Activated CD4-positive, alpha-beta T cell treated with anti-CD3 and anti-CD28 coated beads, Interleukin-2, amount 10 ng/mL, durations not matched to agents 7 days and 5 days (primary cell): ENCODE data around the gene BTBD9. TPM values are rescaled to one million over a fixed set of nuclear protein-coding genes. Genes with fewer than 3 reads are reported as not detected.
"Not testable (repeated sequence)": the region's sequence is repeated elsewhere in the genome, so short reads cannot be mapped to it uniquely, and the experiment has no call there.

ENCODE experiments used
- CTCF ChIA-PET: fragments of 350-600 bp; sonication (Branson Sonifier 250); formaldehyde crosslinking; loops from one replicate; lab custom pipeline; 2021; ENCODE audit warnings: antibody characterized with exemption; lab: Charles Lee
- POLR2A ChIA-PET: fragments of 350-600 bp; sonication (Branson Sonifier 250); formaldehyde crosslinking; loops from one replicate; lab custom pipeline; 2021; ENCODE audit warnings: antibody characterized with exemption; lab: Charles Lee
- DNase-seq: peaks from one replicate; pipeline ENCODE4 v3.0.0-alpha.2; 2020
- H3K27ac Mint-ChIP-seq: one replicate; pipeline ENCODE4 v1.8.0; 2021; ENCODE audit warnings: mild to moderate bottlenecking, moderate library complexity, mixed read lengths
- H3K27me3 Mint-ChIP-seq: one replicate; pipeline ENCODE4 v1.8.0; 2021; ENCODE audit warnings: mixed read lengths
- H3K36me3 Mint-ChIP-seq: one replicate; pipeline ENCODE4 v1.8.0; 2021; ENCODE audit warnings: low read depth, mixed read lengths
- H3K4me1 Mint-ChIP-seq: one replicate; pipeline ENCODE4 v1.8.0; 2021; ENCODE audit warnings: mixed read lengths
- H3K4me3 Mint-ChIP-seq: one replicate; pipeline ENCODE4 v1.8.0; 2021; ENCODE audit warnings: mild to moderate bottlenecking, moderate library complexity, mixed read lengths
- H3K9me3 Mint-ChIP-seq: one replicate; pipeline ENCODE4 v1.8.0; 2021; ENCODE audit warnings: mixed read lengths
- total RNA-seq, 2 experiments: library from RNA; stranded (reverse); gene quantifications; one replicate each; pipeline ENCODE4 v1.2.3, GENCODE V29; 2021

BTBD9 gene
- total RNA-seq, 2 experiments from 2014 or later: 12.0 to 12.6 TPM

GRCh38 chr6:38143191-38144150 is 496.3 kb downstream of the BTBD9 start:
- peaks cover 3% of the 10 kb centered on the region for H3K36me3 Mint-ChIP-seq
- no peaks in the 10 kb centered on the region for H3K4me1 Mint-ChIP-seq
- no peak overlapping the region for H3K4me3 Mint-ChIP-seq
- no peak for DNase-seq
- ChIA-PET CTCF (interaction anchor here (0.6 to 1.0 kb wide), 2 partner anchors 10 to 38 kb away, joined by 3 read pairs; no protein-coding TSS in a partner anchor), POLR2A (no interaction called here)
- H3K27ac Mint-ChIP-seq: no peak overlapping the region
- no peaks in the 10 kb centered on the region for H3K27me3 Mint-ChIP-seq
- H3K9me3 Mint-ChIP-seq: no peaks in the 10 kb centered on the region

DNA sequence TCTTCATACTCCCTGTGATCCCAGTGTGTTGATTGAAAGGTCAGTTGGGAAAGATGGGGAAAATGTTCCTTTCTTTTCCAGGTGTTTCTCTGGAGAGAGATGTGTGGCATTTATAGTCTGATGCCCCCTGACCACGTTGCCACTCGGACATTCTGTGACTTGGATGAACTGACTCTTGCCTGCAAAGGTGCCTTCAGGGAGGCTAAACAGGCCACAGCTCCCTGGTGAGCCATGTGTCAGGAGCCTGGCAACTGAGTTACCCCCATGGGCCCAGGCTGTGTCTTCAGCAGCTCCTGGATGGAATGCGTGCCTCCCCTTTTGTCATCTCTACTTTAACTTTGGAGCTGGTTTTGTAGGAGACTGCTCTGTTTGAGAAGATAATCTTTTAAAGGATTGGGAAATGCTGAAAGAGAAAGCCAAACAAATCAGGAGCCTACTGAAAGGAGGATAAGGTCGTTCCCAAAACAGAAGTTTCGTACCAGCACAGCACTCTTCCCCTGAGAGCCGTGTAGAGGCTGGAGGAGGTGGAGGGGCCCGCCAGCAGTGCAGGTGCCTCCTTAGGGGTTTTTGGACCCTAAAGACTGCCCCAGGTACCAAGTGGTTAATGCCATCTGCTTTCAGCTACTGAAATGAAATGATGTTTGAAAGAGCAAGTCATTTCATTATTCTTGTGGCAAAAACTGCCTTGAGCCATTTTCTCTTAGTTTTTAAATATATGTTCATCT is 497.4 kb downstream of the BTBD9 start:
- Mint-ChIP-seq H3K27ac (no peak overlapping the region), H3K4me1 (no peaks in the 10 kb centered on the region), H3K27me3 (no peaks in the 10 kb centered on the region), H3K9me3 (no peaks in the 10 kb centered on the region), H3K36me3 (peaks cover 3% of the 10 kb centered on the region), H3K4me3 (no peak overlapping the region)
- CTCF ChIA-PET: interaction anchor here (0.6 to 1.0 kb wide), 3 partner anchors 9 to 167 kb away, joined by 3 read pairs; no protein-coding TSS in a partner anchor
- POLR2A ChIA-PET: no interaction called here
- no peak for DNase-seq

- ChIA-PET POLR2A (no interaction called here), CTCF (no interaction called here)
- DNase-seq: no peak
- Mint-ChIP-seq H3K36me3 (peaks cover 3% of the 10 kb centered on the region), H3K27ac (no peak overlapping the region), H3K27me3 (no peaks in the 10 kb centered on the region), H3K4me3 (no peak overlapping the region), H3K4me1 (no peaks in the 10 kb centered on the region), H3K9me3 (no peaks in the 10 kb centered on the region)
Measured at GRCh38 chr6:38141716-38142115, 498.0 kb downstream of the BTBD9 start.

- H3K36me3 Mint-ChIP-seq: peaks cover 3% of the 10 kb centered on the region
- ChIA-PET CTCF (interaction anchor here (0.7 kb wide), 1 partner anchor 13 kb away, joined by 3 read pairs; no protein-coding TSS in a partner anchor), POLR2A (no interaction called here)
- H3K4me1 Mint-ChIP-seq: no peaks in the 10 kb centered on the region
- no peak for DNase-seq
- H3K4me3 Mint-ChIP-seq: no peak overlapping the region
- H3K27me3 Mint-ChIP-seq: no peaks in the 10 kb centered on the region
- no peaks in the 10 kb centered on the region for H3K9me3 Mint-ChIP-seq
- H3K27ac Mint-ChIP-seq: no peak overlapping the region
Measured at GRCh38 chr6:38141085-38141484, 498.6 kb downstream of the BTBD9 start.

DNA sequence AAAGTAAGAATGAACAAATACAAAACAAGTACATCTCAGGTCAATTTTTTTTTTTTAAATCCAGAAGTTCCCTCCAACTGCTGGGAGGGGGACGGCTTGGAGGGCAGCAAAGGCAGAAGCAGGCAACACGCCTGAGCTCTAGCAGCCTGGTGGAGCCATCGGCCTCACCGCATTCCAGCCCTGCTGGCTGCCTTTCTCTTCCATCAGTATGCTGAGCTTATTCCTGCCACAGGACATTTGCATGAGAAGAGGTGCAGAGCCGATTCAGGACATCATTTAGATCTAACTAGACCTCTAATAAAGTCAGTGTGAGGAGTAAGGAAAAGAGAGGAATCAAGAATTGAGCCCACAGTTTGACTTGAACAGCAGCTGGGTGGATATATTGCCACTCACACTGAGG is 501.4 kb downstream of the BTBD9 start:
- Mint-ChIP-seq H3K4me1 (peaks cover 4% of the 10 kb centered on the region), H3K27ac (no peak overlapping the region), H3K27me3 (no peaks in the 10 kb centered on the region), H3K36me3 (peaks cover 7% of the 10 kb centered on the region), H3K4me3 (no peak overlapping the region), H3K9me3 (no peaks in the 10 kb centered on the region)
- ChIA-PET CTCF (no interaction called here), POLR2A (no interaction called here)
- DNase-seq: no peak

- Mint-ChIP-seq H3K4me1 (peaks cover 8% of the 10 kb centered on the region), H3K4me3 (no peak overlapping the region), H3K27ac (no peak overlapping the region), H3K36me3 (peaks cover 9% of the 10 kb centered on the region), H3K9me3 (no peaks in the 10 kb centered on the region), H3K27me3 (no peaks in the 10 kb centered on the region)
- ChIA-PET CTCF (no interaction called here), POLR2A (no interaction called here)
- DNase-seq: no peak
Measured at GRCh38 chr6:38137608-38138265, 502.0 kb downstream of the BTBD9 start.

DNA sequence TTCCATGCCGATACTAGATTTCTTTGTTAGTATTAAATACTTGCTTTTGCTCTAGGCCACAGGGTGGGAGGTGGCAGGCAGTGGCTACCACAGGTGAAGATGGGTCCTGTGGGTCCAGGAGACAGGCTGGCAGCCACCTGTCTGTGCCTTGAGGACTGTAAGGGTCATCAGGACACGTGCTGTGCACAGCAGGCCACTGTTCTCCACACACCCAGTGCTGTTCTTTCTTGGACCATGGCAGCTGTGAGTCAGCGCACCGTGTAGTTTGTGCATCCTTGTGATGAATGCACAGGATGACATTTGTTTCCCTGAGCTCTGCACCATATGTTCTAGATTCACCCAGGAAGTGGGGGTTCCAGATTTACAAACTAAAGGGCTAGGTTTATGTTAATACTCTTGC is 503.2 kb downstream of the BTBD9 start:
- H3K4me1 Mint-ChIP-seq: peaks cover 13% of the 10 kb centered on the region
- no peak overlapping the region for H3K4me3 Mint-ChIP-seq
- no peak for DNase-seq
- no peaks in the 10 kb centered on the region for H3K9me3 Mint-ChIP-seq
- peaks cover 9% of the 10 kb centered on the region for H3K36me3 Mint-ChIP-seq
- no peaks in the 10 kb centered on the region for H3K27me3 Mint-ChIP-seq
- H3K27ac Mint-ChIP-seq: no peak overlapping the region
- CTCF ChIA-PET: no interaction called here
- POLR2A ChIA-PET: no interaction called here

- Mint-ChIP-seq H3K9me3 (peaks cover 5% of the 10 kb centered on the region), H3K4me3 (no peak overlapping the region), H3K27me3 (no peaks in the 10 kb centered on the region), H3K36me3 (peaks cover 20% of the 10 kb centered on the region), H3K27ac (no peak overlapping the region), H3K4me1 (peaks cover 29% of the 10 kb centered on the region)
- no peak for DNase-seq
- POLR2A ChIA-PET: no interaction called here
- CTCF ChIA-PET: no interaction called here
Measured at GRCh38 chr6:38134704-38135088, 505.0 kb downstream of the BTBD9 start.

- Mint-ChIP-seq H3K27me3 (no peaks in the 10 kb centered on the region), H3K27ac (no peak overlapping the region), H3K4me1 (peaks cover 29% of the 10 kb centered on the region), H3K4me3 (no peak overlapping the region), H3K9me3 (peaks cover 5% of the 10 kb centered on the region), H3K36me3 (peaks cover 20% of the 10 kb centered on the region)
- ChIA-PET POLR2A (no interaction called here), CTCF (interaction anchor here (0.6 kb wide), 2 partner anchors 9 to 22 kb away, joined by 3 read pairs; no protein-coding TSS in a partner anchor)
- DNase-seq: no peak
Measured at GRCh38 chr6:38133932-38134703, 505.6 kb downstream of the BTBD9 start.

- Mint-ChIP-seq H3K9me3 (peaks cover 5% of the 10 kb centered on the region), H3K27ac (no peak overlapping the region), H3K27me3 (no peaks in the 10 kb centered on the region), H3K4me3 (no peak overlapping the region), H3K36me3 (peaks cover 25% of the 10 kb centered on the region), H3K4me1 (peaks cover 29% of the 10 kb centered on the region)
- CTCF ChIA-PET: no interaction called here
- POLR2A ChIA-PET: no interaction called here
- DNase-seq: no peak
Measured at GRCh38 chr6:38131527-38131965, 508.2 kb downstream of the BTBD9 start.

GRCh38 chr6:38127284-38127683 is 512.4 kb downstream of the BTBD9 start:
- POLR2A ChIA-PET: no interaction called here
- H3K27me3 Mint-ChIP-seq: no peaks in the 10 kb centered on the region
- peaks cover 5% of the 10 kb centered on the region for H3K9me3 Mint-ChIP-seq
- H3K4me3 Mint-ChIP-seq: no peak overlapping the region
- H3K4me1 Mint-ChIP-seq: peaks cover 21% of the 10 kb centered on the region
- DNase-seq: no peak
- CTCF ChIA-PET: no interaction called here
- H3K36me3 Mint-ChIP-seq: peaks cover 31% of the 10 kb centered on the region
- H3K27ac Mint-ChIP-seq: no peak overlapping the region

- H3K27me3 Mint-ChIP-seq, DNase-seq, POLR2A ChIA-PET, H3K9me3 Mint-ChIP-seq, H3K27ac Mint-ChIP-seq, CTCF ChIA-PET, H3K4me3 Mint-ChIP-seq, H3K4me1 Mint-ChIP-seq: not testable (repeated sequence)
- H3K36me3 Mint-ChIP-seq: peaks cover 34% of the 10 kb centered on the region
Measured at GRCh38 chr6:38124224-38124926, 515.4 kb downstream of the BTBD9 start.
